Activated CD8-positive, alpha-beta memory T cell treated with anti-CD3 and anti-CD28 coated beads, Interleukin-2, amount 50 U/mL, for 4 hours (primary cell): Measurements from ENCODE around the gene DNAH8.
"Not testable (repeated sequence)": the region's sequence is repeated elsewhere in the genome, so short reads cannot be mapped to it uniquely, and the experiment has no call there.

Experiments used
- DNase-seq: peaks from one replicate; pipeline ENCODE4 v3.0.0-alpha.2; 2020

The DNAH8 gene

GRCh38 chr6:38715016-38715689, at the start of gene DNAH8:
DNAH8 (plus strand) TSS chr6:38715311; CDS start chr6:38722810, 7,499 bp downstream.
- peak; percentile 20 for DNase-seq

GRCh38 chr6:38671885-38672467, 43.1 kb upstream of the DNAH8 start:
- peak; percentile 17 for DNase-seq

GRCh38 chr6:38673397-38674165, 41.5 kb upstream of the DNAH8 start:
- no peak for DNase-seq

- no peak for DNase-seq
These were observed 38.7 kb upstream of the DNAH8 start for GRCh38 chr6:38676236-38676973.

GRCh38 chr6:38676974-38677544, 38.1 kb upstream of the DNAH8 start:
- DNase-seq, result no peak

GRCh38 chr6:38678178-38678760, 36.8 kb upstream of the DNAH8 start:
- DNase-seq, result no peak

GRCh38 chr6:38679668-38680067, 35.4 kb upstream of the DNAH8 start:
- no peak for DNase-seq

- DNase-seq, result no peak
These were observed 33.3 kb upstream of the DNAH8 start for GRCh38 chr6:38681850-38682249.

- DNase-seq, result no peak
These were observed 30.9 kb upstream of the DNAH8 start for GRCh38 chr6:38684237-38684636.

GRCh38 chr6:38684904-38685303, 30.2 kb upstream of the DNAH8 start:
- DNase-seq, result no peak

- DNase-seq, result no peak
These were observed 28.7 kb upstream of the DNAH8 start for GRCh38 chr6:38686270-38687042.

GRCh38 chr6:38687043-38687353, 28.1 kb upstream of the DNAH8 start:
- DNase-seq, result no peak

- DNase-seq, result no peak
These were observed 27.6 kb upstream of the DNAH8 start for GRCh38 chr6:38687549-38687948.

- DNase-seq, result no peak
These were observed 26.5 kb upstream of the DNAH8 start for GRCh38 chr6:38688579-38689087.

- DNase-seq, result no peak
These were observed 19.7 kb upstream of the DNAH8 start for GRCh38 chr6:38695227-38695900.

- DNase-seq, result no peak
These were observed 19.2 kb upstream of the DNAH8 start for GRCh38 chr6:38695933-38696332.

- no peak for DNase-seq
These were observed 18.8 kb upstream of the DNAH8 start for GRCh38 chr6:38696345-38696744.

- no peak for DNase-seq
These were observed 17.3 kb upstream of the DNAH8 start for GRCh38 chr6:38697846-38698245.

- DNase-seq, result not testable (repeated sequence)
These were observed 15.4 kb upstream of the DNAH8 start for GRCh38 chr6:38699702-38700101.

GRCh38 chr6:38701551-38701950, 13.6 kb upstream of the DNAH8 start:
- DNase-seq, result no peak
